ENCODE measurements around the gene TRPM5. TPM values are rescaled to one million over a fixed set of nuclear protein-coding genes. Genes with fewer than 3 reads are reported as not detected.

The TRPM5 gene
- total and polyA plus RNA-seq, 2 of the 4 experiments (the other 2 are of a cell fraction) = not detected

DNA sequence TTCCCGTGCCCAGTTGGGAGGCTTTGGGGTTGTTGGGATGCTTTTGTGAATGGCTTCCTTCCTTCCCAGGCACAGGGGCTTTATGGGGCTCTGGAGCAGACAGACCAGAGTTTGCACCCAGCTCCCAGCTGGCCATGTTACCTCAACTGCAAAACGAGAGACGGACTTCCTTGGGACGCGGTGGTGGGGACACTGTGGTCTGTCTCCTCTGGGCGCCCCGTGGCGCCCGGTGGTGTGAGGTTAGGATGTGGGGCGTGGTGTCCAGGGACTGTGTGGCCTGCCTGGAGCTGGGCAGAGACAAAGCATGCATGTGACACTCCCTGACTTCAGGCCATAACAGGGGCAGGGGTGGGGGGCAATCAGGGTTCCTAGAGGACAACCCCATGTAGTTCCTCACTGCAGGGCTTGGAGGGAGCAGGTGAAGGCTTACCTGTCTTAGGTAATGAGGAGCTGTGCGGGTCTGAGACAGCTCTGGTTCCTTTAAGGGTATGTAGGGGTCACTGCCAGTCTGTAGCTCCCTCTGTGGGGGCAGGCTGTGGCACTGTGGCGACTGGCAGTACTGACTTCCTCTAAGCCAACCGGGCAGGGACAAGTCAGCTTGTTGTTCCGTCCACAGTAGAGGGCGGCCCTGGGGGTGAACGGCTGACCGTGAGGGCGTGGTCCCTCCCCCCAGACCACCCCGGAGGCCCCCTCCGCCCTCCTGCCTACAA, 14.9 kb upstream of the TRPM5 start:
- intact Hi-C loops (cut with micrococcal nuclease) = no loop called here
- H3K4me3 ChIP-seq (ENCODE audit: insufficient read depth, low read depth, low read length) = no peak overlapping the region
- H2BK15ac ChIP-seq (ENCODE audit: low read depth, low read length) = no peak overlapping the region
- dilution Hi-C loops (cut with HindIII; ENCODE audit: low sequenced_read_pairs, unreplicated experiment) = no loop called here
- H3K9me3 ChIP-seq (ENCODE audit: control insufficient read depth, insufficient read depth, low read length) = no peaks in the 10 kb centered on the region
- no peak overlapping the region for H2AFZ ChIP-seq (replicated peaks; ENCODE audit: low read length, poor library complexity)
- in situ Hi-C loops (cut with MboI; ENCODE audit: low sequenced_read_pairs) = no loop called here
- no peak overlapping the region for H3K9ac ChIP-seq (ENCODE audit: low read depth, low read length)
- H4K20me1 ChIP-seq (ENCODE audit: insufficient read depth, low read length) = no peaks in the 10 kb centered on the region
- no peak overlapping the region for H3K14ac ChIP-seq (replicated peaks; ENCODE audit: low read depth, low read length)
- H2AK9ac ChIP-seq (replicated peaks; ENCODE audit: low read depth, low read length, poor library complexity) = no peak overlapping the region
- H4K91ac ChIP-seq (ENCODE audit: insufficient read depth, low read depth, low read length) = no peak overlapping the region
- no peak overlapping the region for H3K56ac ChIP-seq (ENCODE audit: extremely low read depth, insufficient read depth, low read length)
- no peak overlapping the region for H4K8ac ChIP-seq (ENCODE audit: low read depth in 2 of 2, low read length in 2 of 2)
- no peak overlapping the region for H3K23ac ChIP-seq (ENCODE audit: low read depth, low read length)
- no peaks in the 10 kb centered on the region for H3K4me1 ChIP-seq (ENCODE audit: control insufficient read depth, insufficient read depth, low read length)
- no peak overlapping the region for H3K4me2 ChIP-seq (ENCODE audit: low read depth, low read length)
- ChIA-PET CTCF (no interaction called here), POLR2A (ENCODE audit: unreplicated experiment) (interaction anchor here (0.5 kb wide), 1 partner anchor 11 kb away, joined by 3 read pairs; no protein-coding TSS in a partner anchor)
- ATAC-seq (ENCODE audit: low read depth) (no peak), DNase-seq (no peak)
- no peak overlapping the region for H2AK5ac ChIP-seq (ENCODE audit: low read depth, low read length)
- TF ChIP-seq, protein P1, sequence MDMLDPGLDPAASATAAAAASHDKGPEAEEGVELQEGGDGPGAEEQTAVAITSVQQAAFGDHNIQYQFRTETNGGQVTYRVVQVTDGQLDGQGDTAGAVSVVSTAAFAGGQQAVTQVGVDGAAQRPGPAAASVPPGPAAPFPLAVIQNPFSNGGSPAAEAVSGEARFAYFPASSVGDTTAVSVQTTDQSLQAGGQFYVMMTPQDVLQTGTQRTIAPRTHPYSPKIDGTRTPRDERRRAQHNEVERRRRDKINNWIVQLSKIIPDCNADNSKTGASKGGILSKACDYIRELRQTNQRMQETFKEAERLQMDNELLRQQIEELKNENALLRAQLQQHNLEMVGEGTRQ (IDR thresholded peaks at IDR 0.05; ENCODE audit: low read depth, low read length) = no peak
- TF ChIP-seq RFX5 (IDR thresholded peaks at IDR 0.05; ENCODE audit: low read depth, low read length) = no peak
- 100% methylated on average over 1 of the region's 20 CpGs; no CpG with 5 or more reads in 1 of the 2 experiments for WGBS, 2 experiments (ENCODE audit: extremely low coverage in 2 of 2, insufficient read length in 1 of 2)
- no peak overlapping the region for H3K4ac ChIP-seq (ENCODE audit: low read depth, low read length)
- H2BK20ac ChIP-seq (ENCODE audit: low read depth, low read length) = no peak overlapping the region
- H2BK5ac ChIP-seq (ENCODE audit: low read depth, low read length, poor library complexity, severe bottlenecking) = no peak overlapping the region
- no peak overlapping the region for H2BK120ac ChIP-seq (ENCODE audit: low read depth, low read length)
- no peak overlapping the region for H3K27ac ChIP-seq (ENCODE audit: insufficient read depth, low read length)
- no peak overlapping the region for H3K18ac ChIP-seq (ENCODE audit: low read depth, low read length)
- H3K36me3 ChIP-seq (ENCODE audit: control insufficient read depth, insufficient read depth, low read length) = no peaks in the 10 kb centered on the region
- H4K5ac ChIP-seq (ENCODE audit: low read depth, low read length) = no peak overlapping the region
- no peaks in the 10 kb centered on the region for H3K9me1 ChIP-seq (ENCODE audit: insufficient read depth, low read length)
- no peaks in the 10 kb centered on the region for H3K79me1 ChIP-seq (ENCODE audit: low read depth in 1 of 2, low read length in 2 of 2)
- no TSS peak for BruUV-seq (replicated peaks)
- peaks cover 30% of the 10 kb centered on the region for H3K27me3 ChIP-seq (ENCODE audit: control insufficient read depth, insufficient read depth, low read length)
